ENCODE results near the gene NBPF26.
"Not testable (repeated sequence)": the region's sequence is repeated elsewhere in the genome, so short reads cannot be mapped to it uniquely, and the experiment has no call there.

DNA sequence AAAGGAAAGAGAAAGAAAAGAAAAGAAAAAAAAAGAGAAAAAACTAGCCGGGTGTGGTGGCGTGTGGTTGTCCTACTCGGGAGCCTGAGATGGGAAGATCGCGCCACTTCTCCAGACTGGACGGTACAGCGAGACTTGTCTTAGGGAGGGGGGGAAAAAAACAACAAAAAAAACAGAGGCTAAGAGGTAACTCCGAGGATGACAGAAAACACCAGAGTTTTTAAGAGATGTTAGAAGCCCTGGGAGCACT, 126.5 kb downstream of the NBPF26 start:
- not testable (repeated sequence) for TF ChIP-seq CTCF (IDR thresholded peaks at IDR 0.05); ZFX (IDR thresholded peaks at IDR 0.05; ENCODE audit: borderline replicate concordance)
